CD4-positive, alpha-beta T cell treated with Interleukin-6 at 100 ng/mL for 8 hours (primary cell): ENCODE results near the gene USB1.
"Not testable (repeated sequence)": the region's sequence is repeated elsewhere in the genome, so short reads cannot be mapped to it uniquely, and the experiment has no call there.

ENCODE experiments used
- DNase-seq: peaks from one replicate; pipeline ENCODE4 v3.0.0-alpha.2; 2020; ENCODE audit warnings: mixed read lengths, low spot score

Gene USB1

GRCh38 chr16:57995721-57996405 lies 5.3 kb upstream of the USB1 start:
- DNase-seq, result no peak

- DNase-seq, result no peak
Measured at GRCh38 chr16:57996406-57997175, 4.6 kb upstream of the USB1 start.

- DNase-seq, result no peak
Measured at GRCh38 chr16:57997176-57997527, 4.1 kb upstream of the USB1 start.

- DNase-seq, result no peak
Measured at GRCh38 chr16:57997528-57998265, 3.5 kb upstream of the USB1 start.

- peak; percentile 73 for DNase-seq
Measured at GRCh38 chr16:57998486-57998885, 2.7 kb upstream of the USB1 start.

- no peak for DNase-seq
Measured at GRCh38 chr16:57998992-57999365, 2.2 kb upstream of the USB1 start.

GRCh38 chr16:57999366-57999970 lies 1.7 kb upstream of the USB1 start:
- DNase-seq, result peak; percentile 29

DNA sequence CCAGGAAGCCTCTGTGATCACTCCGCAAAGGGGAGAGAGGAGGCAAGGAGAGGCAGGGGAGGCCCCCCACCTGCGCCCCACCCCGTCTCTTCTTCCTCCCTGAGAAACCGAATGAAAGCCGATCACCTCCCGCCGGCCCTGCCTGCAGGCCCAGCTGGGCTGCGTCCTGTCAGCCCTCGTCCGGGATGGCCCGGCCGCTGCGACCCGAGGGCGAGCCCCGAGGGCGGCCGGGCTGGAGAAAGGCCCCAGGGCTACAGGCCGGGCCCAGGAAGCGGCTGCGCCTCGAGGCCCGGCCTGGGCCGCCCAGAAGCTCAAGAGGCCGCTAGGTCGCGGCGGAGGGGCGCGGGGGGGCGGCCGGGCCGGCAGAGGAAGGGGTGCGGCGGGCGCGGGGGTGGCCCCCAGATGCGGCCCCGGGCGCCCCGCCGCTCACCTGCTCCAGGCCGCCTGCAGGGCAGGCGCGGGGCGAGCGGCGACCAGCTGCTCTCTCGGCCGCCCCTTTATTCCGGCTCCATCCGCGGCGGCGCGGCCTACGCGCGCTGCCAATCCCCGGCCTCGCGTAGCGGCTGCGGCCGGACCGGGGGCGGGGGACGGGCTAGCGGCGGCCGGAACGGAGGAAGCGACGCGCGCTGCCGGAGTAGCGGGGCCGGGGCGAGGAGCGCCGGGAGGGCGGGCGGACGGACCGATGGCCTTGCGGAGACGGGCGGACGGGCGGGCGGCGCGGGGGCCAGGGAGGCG lies 1.1 kb upstream of the USB1 start, which contains the start of gene ZNF319:
Gene ZNF319 (minus strand): TSS at position 702 of the 735 bp plus-strand sequence. CDS start 2,407 bp downstream, outside the sequence.
- DNase-seq, result no peak

DNA sequence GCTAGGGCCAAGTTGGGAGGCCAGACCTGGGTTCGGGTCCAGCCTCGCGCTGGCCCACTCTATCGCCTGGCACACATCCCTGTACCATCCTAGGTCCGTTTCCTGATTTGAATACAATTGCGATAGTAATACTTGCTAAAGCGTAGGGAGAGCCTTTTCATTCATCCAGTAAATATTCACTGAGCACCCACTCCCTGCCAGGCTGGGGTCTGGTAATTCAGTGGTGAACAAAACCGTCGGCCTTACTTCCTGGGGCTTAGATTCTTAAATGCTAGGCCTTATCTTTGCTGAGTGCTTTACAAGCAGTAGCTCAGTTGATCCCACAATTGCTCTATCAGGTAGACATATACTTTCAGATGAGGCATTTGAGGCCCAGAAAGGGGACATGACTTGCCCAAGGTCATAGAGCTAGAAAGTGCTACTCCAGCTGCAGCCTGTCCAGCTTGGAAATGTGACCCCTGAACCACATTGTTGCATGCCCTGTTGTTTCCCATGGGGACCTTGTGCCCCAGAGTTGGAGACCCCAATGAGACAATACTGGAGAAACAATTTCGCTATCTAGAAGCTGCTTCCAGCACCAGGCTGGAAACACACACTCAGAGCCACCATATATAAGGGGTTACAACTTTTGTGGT lies 691 bp downstream of the USB1 start:
- DNase-seq, result no peak

GRCh38 chr16:58002416-58002800 lies 1.2 kb downstream of the USB1 start:
- DNase-seq, result no peak

DNA sequence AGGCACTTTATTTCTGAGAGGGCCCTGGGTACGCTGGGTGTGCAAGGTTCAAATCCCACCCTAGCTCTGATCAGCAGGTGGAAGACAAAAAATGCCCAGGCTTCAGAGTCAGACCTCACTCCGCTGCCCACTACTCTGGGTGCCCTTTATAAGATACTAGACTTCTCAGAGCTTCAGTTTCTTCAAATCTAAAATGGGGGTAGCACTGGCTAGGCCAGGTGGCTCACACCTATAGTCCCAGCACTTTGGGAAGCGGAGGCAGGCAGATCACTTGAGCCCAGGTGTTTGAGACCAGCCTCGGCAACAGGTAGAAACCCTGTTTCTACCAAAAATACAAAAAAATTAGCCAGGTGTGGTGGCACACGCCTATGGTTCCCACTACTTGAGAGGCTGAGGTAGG lies 1.7 kb downstream of the USB1 start:
- DNase-seq, result no peak

DNA sequence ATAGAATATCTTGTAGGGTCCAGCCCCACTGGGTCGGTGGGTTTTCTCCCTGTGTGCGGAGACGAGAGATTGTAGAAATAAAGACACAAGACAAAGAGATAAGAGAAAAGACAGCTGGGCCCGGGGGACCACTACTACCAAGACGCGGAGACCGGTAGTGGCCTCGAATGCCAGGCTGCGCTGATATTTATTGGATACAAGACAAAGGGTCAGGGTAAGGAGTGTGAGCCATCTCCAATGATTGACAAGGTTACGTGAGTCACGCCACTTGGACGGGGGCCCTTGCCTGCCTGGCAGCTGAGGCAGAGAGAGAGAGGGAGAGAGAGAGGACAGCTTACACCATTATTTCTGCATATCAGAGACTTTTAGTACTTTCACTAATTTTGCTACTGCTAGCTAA lies 3.5 kb downstream of the USB1 start:
- not testable (repeated sequence) for DNase-seq

GRCh38 chr16:58009856-58010416 lies 8.7 kb downstream of the USB1 start:
- no peak for DNase-seq

GRCh38 chr16:58010886-58011285 lies 9.7 kb downstream of the USB1 start:
- DNase-seq, result no peak

GRCh38 chr16:58011652-58012051 lies 10.4 kb downstream of the USB1 start:
- DNase-seq, result no peak

- DNase-seq, result no peak
Measured at GRCh38 chr16:58012481-58012880, 11.3 kb downstream of the USB1 start.

- DNase-seq, result no peak
Measured at GRCh38 chr16:58013201-58013956, 12.2 kb downstream of the USB1 start.

DNA sequence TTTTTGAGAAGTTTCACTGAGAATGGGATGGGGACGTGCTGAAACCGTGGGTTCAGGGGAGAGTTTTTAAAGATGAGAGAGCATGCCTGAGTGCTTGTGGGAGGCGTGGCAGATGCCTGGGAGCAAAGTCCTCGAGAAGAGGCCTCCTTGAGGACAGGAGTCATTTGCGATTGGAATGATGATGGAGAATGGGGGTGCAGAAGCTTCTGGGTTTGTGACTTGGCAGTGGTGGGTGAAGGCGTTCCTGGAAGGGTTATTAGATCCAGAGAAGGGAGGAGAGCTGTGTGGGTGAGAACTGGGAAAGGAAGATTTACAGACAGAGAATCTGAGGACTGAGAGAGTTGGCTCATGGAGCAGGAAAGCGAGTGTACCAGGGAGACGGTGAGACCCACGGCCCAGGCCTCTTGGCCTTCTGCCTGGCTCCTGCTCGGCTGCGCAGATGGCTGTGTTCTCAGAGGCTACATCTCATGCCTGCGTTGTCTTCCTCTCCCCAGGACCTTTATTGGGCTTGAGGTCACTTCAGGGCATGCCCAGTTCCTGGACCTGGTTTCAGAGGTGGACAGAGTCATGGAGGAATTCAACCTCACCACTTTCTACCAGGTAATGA lies 15.7 kb downstream of the USB1 start:
- DNase-seq, result no peak

DNA sequence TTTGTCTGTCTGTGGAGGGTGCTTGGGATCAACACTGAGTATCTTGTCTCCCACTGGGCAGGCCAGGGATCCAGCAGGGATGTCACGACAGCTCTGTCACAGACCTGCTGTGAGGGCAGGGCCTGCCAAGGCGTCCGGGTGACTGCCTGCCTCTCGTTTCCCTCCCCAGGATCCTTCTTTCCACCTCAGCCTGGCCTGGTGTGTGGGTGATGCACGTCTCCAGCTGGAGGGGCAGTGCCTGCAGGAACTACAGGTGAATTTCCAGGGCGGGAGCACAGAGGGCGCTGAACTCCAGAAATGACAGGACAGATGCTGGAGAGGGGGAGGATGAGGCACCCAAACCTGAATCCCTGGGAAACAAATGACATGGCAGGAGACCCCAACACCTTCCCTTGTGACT lies 17.6 kb downstream of the USB1 start:
- no peak for DNase-seq
